Posterior vena cava (tissue), 2 donors: Measurements from ENCODE around the gene GMDS. TPM values are rescaled to one million over a fixed set of nuclear protein-coding genes. Genes with fewer than 3 reads are reported as not detected.

Experiments used
- DNase-seq: peaks from one replicate; pipeline ENCODE4 v3.0.0-alpha.2; 2020; ENCODE audit warnings: low spot score
- intact Hi-C, 2 donors: fragments of 100-400 bp; cut with DNase I; formaldehyde crosslinking; loops; one replicate each; pipeline versions ENCODE4 v1.14.1 to v1.14.2; 2022 to 2023
- total RNA-seq, 2 donors: library from RNA; stranded (reverse); fragmentation: NEBNext Ultra II Directional; extraction: Animal tissue kit (Norgen Biotek cat#: 25700); gene quantifications; one replicate each; pipeline ENCODE4 v1.2.1, GENCODE V29; 2021
- donor health status: DM: yes; HTN: yes; CAD: no.
- donor health status: DM: yes; HTN: yes; CAD: no.

The GMDS gene
- total RNA-seq, 2 donors from 2014 or later, result 14.9 to 20.1 TPM

- no peak for DNase-seq
- intact Hi-C loops, result no loop called here
Observed at GRCh38 chr6:2244261-2245102, 923 bp downstream of the GMDS start.

GRCh38 chr6:2242311-2242710 lies 3.1 kb downstream of the GMDS start:
- DNase-seq, result no peak
- intact Hi-C loops, result no loop called here

- no peak for DNase-seq
- intact Hi-C loops, result no loop called here
Observed at GRCh38 chr6:2240961-2241360, 4.4 kb downstream of the GMDS start.

- DNase-seq, result no peak
- intact Hi-C loops, result loop anchor here in 1 of 2 donors (5.0 kb wide), 1 partner anchor 645 kb away; no protein-coding TSS in a partner anchor
Observed at GRCh38 chr6:2237001-2237400, 8.4 kb downstream of the GMDS start.

GRCh38 chr6:2235777-2236495 lies 9.5 kb downstream of the GMDS start:
- intact Hi-C loops, result loop anchor here in 1 of 2 donors (5.0 kb wide), 1 partner anchor 644 kb away; no protein-coding TSS in a partner anchor
- DNase-seq, result no peak

GRCh38 chr6:2232445-2232844 lies 13.0 kb downstream of the GMDS start:
- DNase-seq, result no peak
- intact Hi-C loops, result no loop called here

GRCh38 chr6:2231438-2231837 lies 14.0 kb downstream of the GMDS start:
- DNase-seq, result no peak
- intact Hi-C loops, result no loop called here

GRCh38 chr6:2230659-2231277 lies 14.6 kb downstream of the GMDS start:
- intact Hi-C loops, result no loop called here
- DNase-seq, result no peak

- intact Hi-C loops, result no loop called here
- no peak for DNase-seq
Observed at GRCh38 chr6:2229742-2230141, 15.7 kb downstream of the GMDS start.

- no peak for DNase-seq
- intact Hi-C loops, result no loop called here
Observed at GRCh38 chr6:2229039-2229438, 16.4 kb downstream of the GMDS start.

GRCh38 chr6:2228392-2228791 lies 17.0 kb downstream of the GMDS start:
- intact Hi-C loops, result no loop called here
- DNase-seq, result no peak

GRCh38 chr6:2226775-2227174 lies 18.6 kb downstream of the GMDS start:
- DNase-seq, result no peak
- intact Hi-C loops, result no loop called here

- DNase-seq, result no peak
- intact Hi-C loops, result no loop called here
Observed at GRCh38 chr6:2225422-2226392, 19.7 kb downstream of the GMDS start.

- intact Hi-C loops, result no loop called here
- DNase-seq, result no peak
Observed at GRCh38 chr6:2224847-2225382, 20.5 kb downstream of the GMDS start.

- intact Hi-C loops, result loop anchor here in 1 of 2 donors (2.0 kb wide), 1 partner anchor 310 kb away; no protein-coding TSS in a partner anchor
- no peak for DNase-seq
Observed at GRCh38 chr6:2222275-2222842, 23.0 kb downstream of the GMDS start.

- intact Hi-C loops, result loop anchor here in 1 of 2 donors (2.0 kb wide), 1 partner anchor 309 kb away; no protein-coding TSS in a partner anchor
- no peak for DNase-seq
Observed at GRCh38 chr6:2221726-2222274, 23.6 kb downstream of the GMDS start.

GRCh38 chr6:2220154-2220553 lies 25.3 kb downstream of the GMDS start:
- no peak for DNase-seq
- intact Hi-C loops, result no loop called here

- DNase-seq, result no peak
- intact Hi-C loops, result no loop called here
Observed at GRCh38 chr6:2218866-2219265, 26.5 kb downstream of the GMDS start.
